Tongue (tissue), 3 donors: Measurements from ENCODE around the gene KRTAP5-10. TPM values are rescaled to one million over a fixed set of nuclear protein-coding genes. Genes with fewer than 3 reads are reported as not detected.
"Not testable (repeated sequence)": the region's sequence is repeated elsewhere in the genome, so short reads cannot be mapped to it uniquely, and the experiment has no call there.

Source experiments
- DNase-seq: peaks from one replicate; pipeline ENCODE4 v3.0.0-alpha.2; 2015
- small RNA-seq: library from RNA; depleted of rRNA; stranded (forward); fragments of <200 nt; gene quantifications from one replicate; pipeline ENCODE3, GENCODE V24; 2014; ENCODE audit warnings: low replicate concordance
- total RNA-seq: library from RNA; depleted of rRNA; stranded (reverse); fragments of >200 nt; gene quantifications from one replicate; pipeline ENCODE4 v1.2.3, GENCODE V29; 2014

Gene KRTAP5-10
- total RNA-seq, 1 donor from 2014 or later = not detected

- not testable (repeated sequence) for DNase-seq
Measured at GRCh38 chr11:71611218-71611910, 46.0 kb downstream of the KRTAP5-10 start.

DNA sequence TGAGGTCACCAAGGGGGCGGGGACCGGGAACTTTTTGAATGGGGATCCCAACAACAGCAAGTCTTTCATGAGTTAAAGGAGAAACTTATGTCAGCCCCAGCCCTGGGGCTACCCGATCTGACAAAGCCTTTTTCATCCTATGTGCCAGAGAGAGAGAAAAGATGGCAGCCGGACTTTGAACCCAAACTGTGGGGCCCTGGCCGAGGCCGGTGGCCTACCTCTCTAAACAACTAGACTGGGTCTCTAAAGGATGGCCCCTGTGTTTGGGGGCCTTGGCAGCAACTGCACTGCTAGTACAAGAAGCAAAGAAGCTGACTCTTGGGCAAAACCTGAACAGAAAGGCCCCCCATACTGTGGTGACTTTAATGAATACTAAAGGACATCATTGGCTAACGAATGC is 48.6 kb downstream of the KRTAP5-10 start:
- DNase-seq = not testable (repeated sequence)

DNA sequence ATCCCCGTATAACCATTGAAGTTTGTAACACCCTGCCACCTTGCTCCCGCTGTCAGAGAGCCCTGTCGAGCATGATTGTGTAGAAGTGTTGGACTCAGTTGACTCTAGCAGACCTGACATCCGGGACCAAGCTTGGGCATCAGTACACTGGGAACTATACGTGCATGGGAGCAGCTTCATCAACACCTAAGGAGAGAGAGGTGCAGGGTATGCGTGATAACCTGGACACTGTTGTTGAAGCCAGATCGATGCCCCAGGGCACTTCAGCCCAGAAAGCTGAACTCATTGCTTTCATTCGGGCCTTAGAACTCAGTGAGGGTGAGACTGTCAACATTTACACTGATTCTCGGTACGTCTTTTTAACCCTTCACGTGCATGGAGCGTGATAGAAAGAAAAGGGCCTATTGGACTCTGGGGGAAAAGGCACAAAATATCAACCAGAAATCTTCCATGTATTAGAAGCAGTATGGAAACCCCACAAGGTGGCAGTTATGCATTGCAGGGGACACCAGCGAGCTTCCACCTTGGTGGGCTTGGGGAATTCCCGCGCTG is 49.1 kb downstream of the KRTAP5-10 start:
- DNase-seq = not testable (repeated sequence)

DNA sequence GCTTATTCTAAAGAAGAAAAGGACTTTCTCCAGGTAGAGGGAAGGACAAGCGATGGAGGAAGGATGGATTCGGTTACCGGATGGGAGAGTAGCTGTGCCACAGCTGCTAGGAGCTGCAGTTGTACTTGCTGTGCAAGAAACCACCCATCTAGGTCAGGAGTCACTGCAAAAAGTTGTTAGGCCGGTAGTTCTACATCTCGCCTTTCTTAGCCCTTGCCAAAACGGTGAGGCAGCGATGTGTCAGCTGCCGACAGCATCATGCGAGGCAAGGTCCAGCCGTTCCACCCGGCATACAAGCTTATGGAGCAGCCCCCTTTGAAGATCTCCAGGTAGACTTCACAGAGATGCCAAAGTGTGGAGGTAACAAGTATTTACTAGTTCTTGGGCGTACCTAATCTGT is 49.6 kb downstream of the KRTAP5-10 start:
- peak; percentile 8 for DNase-seq

Small RNAs within 50 kb of the gene (small RNA-seq; reads per million reads assigned to genes)
- not detected for gene AP000867.1
- not detected for gene KRTAP5-14P

Other genes starting within 250 kb of the KRTAP5-10 start
- gene DHCR7, start 117.2 kb upstream of the KRTAP5-10 start, total RNA-seq = 9.9 TPM
- 58.9 TPM for gene NADSYN1, start 112.4 kb upstream of the KRTAP5-10 start, total RNA-seq
- not detected for gene KRTAP5-7, start 38.3 kb upstream of the KRTAP5-10 start, total RNA-seq
- gene KRTAP5-8, start 27.5 kb upstream of the KRTAP5-10 start, total RNA-seq = not detected
- gene KRTAP5-9, start 17.1 kb upstream of the KRTAP5-10 start, total RNA-seq = not detected
- gene KRTAP5-11, start 17.3 kb downstream of the KRTAP5-10 start, total RNA-seq = not detected